GM23248 (cell line): ENCODE measurements around the gene DHX32. TPM values are rescaled to one million over a fixed set of nuclear protein-coding genes. Genes with fewer than 3 reads are reported as not detected.
"Not testable (repeated sequence)": the region's sequence is repeated elsewhere in the genome, so short reads cannot be mapped to it uniquely, and the experiment has no call there.

Experiments
- DNase-seq: peaks from one replicate; pipeline ENCODE4 v3.0.0-alpha.2; 2015
- H2AFZ ChIP-seq: fragments of 200-600 bp; sonication (generic); 2 replicates; pipeline ENCODE4 v1.6.1; 2016; ENCODE audit warnings: antibody characterized with exemption
- H3F3A ChIP-seq: fragments of 200-600 bp; sonication (generic); 2 replicates; pipeline ENCODE4 v1.6.1; 2016; ENCODE audit warnings: mild to moderate bottlenecking, antibody characterized with exemption, mixed run types; ENCODE audit not compliant: insufficient read depth
- H3K27ac ChIP-seq: fragments of 200-600 bp; sonication (generic); 2 replicates; pipeline ENCODE4 v1.5.1; 2016; ENCODE audit warnings: mild to moderate bottlenecking
- H3K27me3 ChIP-seq: fragments of 200-600 bp; sonication (generic); replicated peaks from 2 replicates; pipeline ENCODE4 v1.6.1; 2016; ENCODE audit warnings: mild to moderate bottlenecking; ENCODE audit not compliant: insufficient read depth
- H3K36me3 ChIP-seq: fragments of 200-600 bp; sonication (generic); 2 replicates; pipeline ENCODE4 v1.6.1; 2016; ENCODE audit warnings: low read depth, mild to moderate bottlenecking
- H3K4me1 ChIP-seq: fragments of 200-600 bp; sonication (generic); 2 replicates; pipeline ENCODE4 v1.6.1; 2016; ENCODE audit warnings: mild to moderate bottlenecking; ENCODE audit not compliant: insufficient read depth
- H3K4me2 ChIP-seq: fragments of 200-600 bp; sonication (generic); one replicate; pipeline ENCODE4 v1.6.1; 2016; ENCODE audit warnings: mild to moderate bottlenecking; ENCODE audit not compliant: unreplicated experiment
- H3K4me3 ChIP-seq: fragments of 200-600 bp; sonication (generic); 2 replicates; pipeline ENCODE4 v1.5.1; 2016; ENCODE audit warnings: mild to moderate bottlenecking
- H3K79me2 ChIP-seq: fragments of 200-600 bp; sonication (generic); 2 replicates; pipeline ENCODE4 v1.6.1; 2016; ENCODE audit warnings: mild to moderate bottlenecking; ENCODE audit not compliant: insufficient read depth
- H3K9ac ChIP-seq: fragments of 200-600 bp; sonication (generic); 2 replicates; pipeline ENCODE4 v1.6.1; 2016; ENCODE audit warnings: mild to moderate bottlenecking
- H3K9me2 ChIP-seq: fragments of 200-600 bp; sonication (generic); 2 replicates; pipeline ENCODE4 v1.6.1; 2016; ENCODE audit warnings: mixed run types, mild to moderate bottlenecking, moderate library complexity; ENCODE audit not compliant: insufficient read depth
- H3K9me3 ChIP-seq: fragments of 200-600 bp; sonication (generic); one replicate; pipeline ENCODE4 v1.6.1; 2017; ENCODE audit warnings: low read depth
- H4K20me1 ChIP-seq: fragments of 200-600 bp; sonication (generic); 2 replicates; pipeline ENCODE4 v1.6.0; 2016; ENCODE audit not compliant: insufficient read depth
- EZH2 ChIP-seq: fragments of 200-600 bp; sonication (generic); IDR thresholded peaks from 2 replicates; pipeline ENCODE4 v1.6.1; 2018; ENCODE audit warnings: antibody characterized with exemption, mild to moderate bottlenecking; ENCODE audit not compliant: insufficient read depth, poor library complexity, severe bottlenecking
- EZH2phosphoT487 ChIP-seq: fragments of 200-600 bp; sonication (generic); IDR thresholded peaks from 2 replicates; pipeline ENCODE4 v1.6.1; 2018; ENCODE audit warnings: antibody characterized with exemption, moderate library complexity, mild to moderate bottlenecking, low read depth; ENCODE audit not compliant: insufficient read depth
- WGBS, 2 experiments: methylation state at CpG; one replicate each; pipeline ENCODE4 v1.1.6; 2015 to 2017; ENCODE audit warnings: low lambda C conversion rate in 2 of 2, low coverage in 1 of 2; ENCODE audit errors: missing lambda C conversion rate in 2 of 2; 5-methylcytosine and 5-hydroxymethylcytosine counted together
- in situ Hi-C: fragments of 300-500 bp; cut with MboI; formaldehyde crosslinking; loops from 2 replicates; pipeline ENCODE4 v1.15.0; 2020
- polyA plus RNA-seq: library from polyadenylated mRNA; unstranded; fragments of >200 nt; fragmentation: Nextera tagmentation; extraction: Ambion mirVana; gene quantifications from 2 replicates; pipeline ENCODE4 v1.2.1, GENCODE V29; 2016
- total RNA-seq: library from RNA; depleted of rRNA; stranded (reverse); fragments of >200 nt; shearing (Covaris generic); gene quantifications from 2 replicates; pipeline ENCODE4 v1.2.3, GENCODE V29; 2014

The DHX32 gene
- total and polyA plus RNA-seq, 2 experiments from 2014 or later, result 34.4 to 49.6 TPM

- H3K9me2 ChIP-seq, H3K9me3 ChIP-seq, H3K4me1 ChIP-seq, DNase-seq, H2AFZ ChIP-seq, in situ Hi-C loops, H3K9ac ChIP-seq, H3K36me3 ChIP-seq, H4K20me1 ChIP-seq, H3K27ac ChIP-seq, H3K4me2 ChIP-seq, H3K27me3 ChIP-seq: not testable (repeated sequence)
- 94 to 99% methylated on average over 3 of the region's 3 CpGs for WGBS, 2 experiments
- H3K4me3 ChIP-seq, result peak overlapping the region; percentile 88; the same call in 1 of the 2 replicates
- H3F3A ChIP-seq, result peaks cover 13% of the 10 kb centered on the region
- H3K79me2 ChIP-seq, result peaks cover 74% of the 10 kb centered on the region
Measured at GRCh38 chr10:125894176-125894575, 13.1 kb upstream of the DHX32 start.

GRCh38 chr10:125892402-125892801, 11.3 kb upstream of the DHX32 start:
- H2AFZ ChIP-seq, H4K20me1 ChIP-seq, H3K4me2 ChIP-seq, in situ Hi-C loops, H3K4me1 ChIP-seq, H3K36me3 ChIP-seq, H3K9ac ChIP-seq, H3K27me3 ChIP-seq, H3K9me2 ChIP-seq, H3K27ac ChIP-seq, H3K9me3 ChIP-seq, H3K4me3 ChIP-seq, DNase-seq: not testable (repeated sequence)
- peaks cover 10% of the 10 kb centered on the region for H3F3A ChIP-seq
- WGBS, 2 experiments, result 90% methylated on average over 5 of the region's 5 CpGs
- peaks cover 79% of the 10 kb centered on the region for H3K79me2 ChIP-seq

- H4K20me1 ChIP-seq, H3F3A ChIP-seq, in situ Hi-C loops, H3K27me3 ChIP-seq, H3K36me3 ChIP-seq, DNase-seq, H3K4me3 ChIP-seq, H3K9ac ChIP-seq, H3K27ac ChIP-seq, H3K4me2 ChIP-seq, H3K9me2 ChIP-seq, H3K4me1 ChIP-seq, H2AFZ ChIP-seq, H3K9me3 ChIP-seq: not testable (repeated sequence)
- peaks cover 97% of the 10 kb centered on the region for H3K79me2 ChIP-seq
- 76 to 80% methylated on average over 4 of the region's 4 CpGs for WGBS, 2 experiments
Measured at GRCh38 chr10:125889441-125889840, 8.3 kb upstream of the DHX32 start.

- no peaks in the 10 kb centered on the region for H3K36me3 ChIP-seq
- in situ Hi-C loops, result no loop called here
- peaks cover 92% of the 10 kb centered on the region for H3K79me2 ChIP-seq
- no peaks in the 10 kb centered on the region for H3K27me3 ChIP-seq
- H3F3A ChIP-seq, result no peaks in the 10 kb centered on the region
- H3K9me3 ChIP-seq, result no peaks in the 10 kb centered on the region
- no peak overlapping the region for H3K4me3 ChIP-seq
- H3K27ac ChIP-seq, result no peak overlapping the region
- H4K20me1 ChIP-seq, result no peaks in the 10 kb centered on the region
- peak; percentile 32 for DNase-seq
- WGBS, 2 experiments, result 60 to 67% methylated on average over 3 of the region's 3 CpGs
- no peak overlapping the region for H2AFZ ChIP-seq
- TF ChIP-seq EZH2phosphoT487 (no peak), EZH2 (no peak)
- no peak overlapping the region for H3K9ac ChIP-seq
- no peaks in the 10 kb centered on the region for H3K9me2 ChIP-seq
- H3K4me1 ChIP-seq, result peaks cover 8% of the 10 kb centered on the region; the same call in 1 of the 2 replicates
- no peak overlapping the region for H3K4me2 ChIP-seq
Measured at GRCh38 chr10:125886914-125887512, 5.9 kb upstream of the DHX32 start.

- Histone ChIP-seq H3K79me2 (peaks cover 66% of the 10 kb centered on the region), H3K4me2 (no peak overlapping the region), H3K4me1 (peaks cover 17% of the 10 kb centered on the region), H3K36me3 (no peaks in the 10 kb centered on the region), H3F3A (peaks cover 13% of the 10 kb centered on the region; the same call in 1 of the 2 replicates), H4K20me1 (no peaks in the 10 kb centered on the region), H3K27me3 (no peaks in the 10 kb centered on the region), H2AFZ (no peak overlapping the region), H3K9me3 (no peaks in the 10 kb centered on the region), H3K9me2 (no peaks in the 10 kb centered on the region), H3K27ac (no peak overlapping the region), H3K4me3 (no peak overlapping the region), H3K9ac (no peak overlapping the region)
- TF ChIP-seq EZH2, result no peak
- no peak for TF ChIP-seq EZH2phosphoT487
- no peak for DNase-seq
- 97% methylated on average over 3 of the region's 3 CpGs for WGBS, 2 experiments
- in situ Hi-C loops, result no loop called here
Measured at GRCh38 chr10:125883211-125883610, 2.1 kb upstream of the DHX32 start.
